SK-N-SH treated with all-trans-retinoic acid at 6 μM for 48 hours (cell line): Measurements from ENCODE around the gene SEC16A.

Experiments used
- ARNTL ChIP-seq: fragments of 450-650 bp; formaldehyde crosslinking; IDR thresholded peaks from 2 replicates; pipeline ENCODE4 v1.5.0; 2020; ENCODE audit warnings: low read depth, mild to moderate bottlenecking, moderate library complexity, borderline replicate concordance
- BACH2 ChIP-seq: fragments of 250-450 bp; sonication (Bioruptor Pico); IDR thresholded peaks from 2 replicates; pipeline ENCODE4 v1.9.0; 2021; ENCODE audit warnings: mild to moderate bottlenecking, borderline replicate concordance
- CSDC2 ChIP-seq: fragments of 250-450 bp; sonication (Bioruptor Pico); IDR thresholded peaks from 2 replicates; pipeline ENCODE4 v1.5.0; 2020; ENCODE audit warnings: mild to moderate bottlenecking, moderate library complexity
- ISL1 ChIP-seq: fragments of 250-450 bp; sonication (Bioruptor Pico); IDR thresholded peaks from 2 replicates; pipeline ENCODE4 v2.1.2; 2022; ENCODE audit warnings: mild to moderate bottlenecking, moderate library complexity
- ZFP3 ChIP-seq: fragments of 250-450 bp; sonication (Bioruptor Pico); IDR thresholded peaks from 2 replicates; pipeline ENCODE4 v1.5.0; 2020; ENCODE audit warnings: mild to moderate bottlenecking, moderate library complexity
- ZFP30 ChIP-seq: fragments of 450-650 bp; formaldehyde crosslinking; IDR thresholded peaks from 2 replicates; pipeline ENCODE4 v1.5.0; 2022; ENCODE audit warnings: mild to moderate bottlenecking, moderate library complexity
- ZNF8 ChIP-seq: fragments of 450-650 bp; formaldehyde crosslinking; IDR thresholded peaks from 2 replicates; pipeline ENCODE4 v1.5.0; 2020; ENCODE audit warnings: mild to moderate bottlenecking, moderate library complexity
- TF ChIP-seq, protein P1 (sequence below): fragments of 250-450 bp; sonication (Bioruptor Pico); IDR thresholded peaks from 2 replicates; pipeline ENCODE4 v1.5.1; 2020; ENCODE audit warnings: low read depth, mild to moderate bottlenecking, moderate library complexity

DNA sequence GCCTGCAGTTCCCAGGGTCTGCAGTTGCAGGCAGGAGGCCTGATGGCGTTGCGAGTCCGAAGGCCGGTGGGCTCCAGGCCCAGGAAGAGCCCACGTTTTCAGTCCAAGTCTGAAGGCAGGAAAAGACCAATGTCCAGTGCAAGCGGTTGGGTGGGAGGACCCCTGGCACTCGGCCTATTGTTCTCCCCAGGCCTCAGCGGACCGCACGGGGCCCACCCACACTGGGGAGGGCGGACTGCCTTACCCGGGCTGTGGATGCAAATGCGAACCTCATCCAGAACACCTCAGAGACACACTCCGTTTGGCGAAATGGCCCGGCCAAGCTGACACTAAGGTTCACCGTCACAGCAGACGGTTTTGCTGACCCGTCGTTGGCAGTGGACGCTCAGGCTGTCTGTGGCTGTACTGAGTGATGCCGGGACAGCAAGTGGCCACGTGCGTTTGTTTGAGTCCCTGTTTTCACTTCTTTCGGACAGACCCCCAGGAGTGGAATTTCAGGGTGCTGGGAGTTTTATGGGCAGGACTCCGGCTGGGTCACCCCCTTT, 10.2 kb upstream of the SEC16A start:
- TF ChIP-seq ZFP3 (CRISPR knock-in tag) (no peak), CSDC2 (no peak), ARNTL (CRISPR knock-in tag) (no peak), ZNF8 (CRISPR knock-in tag) (no peak), ISL1 (CRISPR knock-in tag) (no peak), BACH2 (CRISPR knock-in tag) (no peak), ZFP30 (CRISPR knock-in tag) (no peak)
- TF ChIP-seq, protein P1, sequence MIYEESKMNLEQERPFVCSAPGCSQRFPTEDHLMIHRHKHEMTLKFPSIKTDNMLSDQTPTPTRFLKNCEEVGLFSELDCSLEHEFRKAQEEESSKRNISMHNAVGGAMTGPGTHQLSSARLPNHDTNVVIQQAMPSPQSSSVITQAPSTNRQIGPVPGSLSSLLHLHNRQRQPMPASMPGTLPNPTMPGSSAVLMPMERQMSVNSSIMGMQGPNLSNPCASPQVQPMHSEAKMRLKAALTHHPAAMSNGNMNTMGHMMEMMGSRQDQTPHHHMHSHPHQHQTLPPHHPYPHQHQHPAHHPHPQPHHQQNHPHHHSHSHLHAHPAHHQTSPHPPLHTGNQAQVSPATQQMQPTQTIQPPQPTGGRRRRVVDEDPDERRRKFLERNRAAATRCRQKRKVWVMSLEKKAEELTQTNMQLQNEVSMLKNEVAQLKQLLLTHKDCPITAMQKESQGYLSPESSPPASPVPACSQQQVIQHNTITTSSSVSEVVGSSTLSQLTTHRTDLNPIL = no peak
